Measurements from ENCODE around the gene PREX1. TPM values are rescaled to one million over a fixed set of nuclear protein-coding genes. Genes with fewer than 3 reads are reported as not detected.

The PREX1 gene
- total and polyA plus RNA-seq, 9 donors = 3.8 to 13.6 (median 6.7) TPM

DNA sequence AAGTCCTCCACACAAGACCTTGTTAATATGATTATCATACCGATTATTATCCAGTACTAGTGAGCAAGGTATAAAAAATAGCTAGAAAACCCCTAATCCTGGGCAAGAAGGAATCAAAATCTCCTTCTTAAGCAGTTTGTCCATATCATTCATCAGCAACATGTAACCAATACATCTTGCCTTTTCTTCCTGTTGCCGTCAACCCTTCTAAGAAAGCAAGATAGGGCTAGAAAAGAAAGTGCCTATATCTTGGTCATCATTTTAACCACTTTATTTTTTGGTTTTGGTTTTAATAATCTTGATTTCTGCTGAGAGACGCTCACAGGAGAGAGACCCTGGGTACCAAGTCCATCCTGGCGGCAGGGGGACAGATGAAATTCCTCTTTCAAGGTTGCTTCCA lies 27.2 kb upstream of the PREX1 start:
- no peak overlapping the region for H3K27ac ChIP-seq
- 92 to 96% (median 95%) methylated on average over 4 of the region's 4 CpGs for WGBS, 3 donors
- H3K36me3 ChIP-seq = no peaks in the 10 kb centered on the region
- no peak overlapping the region for H3K4me3 ChIP-seq
- no peaks in the 10 kb centered on the region for H3K9me3 ChIP-seq
- H3K27me3 ChIP-seq = no peaks in the 10 kb centered on the region
- no peak for DNase-seq
- H3K4me1 ChIP-seq (ENCODE audit: insufficient read depth) = no peaks in the 10 kb centered on the region
- intact Hi-C loops (cut with DNase I) = no loop called here
- TF ChIP-seq, protein P1, sequence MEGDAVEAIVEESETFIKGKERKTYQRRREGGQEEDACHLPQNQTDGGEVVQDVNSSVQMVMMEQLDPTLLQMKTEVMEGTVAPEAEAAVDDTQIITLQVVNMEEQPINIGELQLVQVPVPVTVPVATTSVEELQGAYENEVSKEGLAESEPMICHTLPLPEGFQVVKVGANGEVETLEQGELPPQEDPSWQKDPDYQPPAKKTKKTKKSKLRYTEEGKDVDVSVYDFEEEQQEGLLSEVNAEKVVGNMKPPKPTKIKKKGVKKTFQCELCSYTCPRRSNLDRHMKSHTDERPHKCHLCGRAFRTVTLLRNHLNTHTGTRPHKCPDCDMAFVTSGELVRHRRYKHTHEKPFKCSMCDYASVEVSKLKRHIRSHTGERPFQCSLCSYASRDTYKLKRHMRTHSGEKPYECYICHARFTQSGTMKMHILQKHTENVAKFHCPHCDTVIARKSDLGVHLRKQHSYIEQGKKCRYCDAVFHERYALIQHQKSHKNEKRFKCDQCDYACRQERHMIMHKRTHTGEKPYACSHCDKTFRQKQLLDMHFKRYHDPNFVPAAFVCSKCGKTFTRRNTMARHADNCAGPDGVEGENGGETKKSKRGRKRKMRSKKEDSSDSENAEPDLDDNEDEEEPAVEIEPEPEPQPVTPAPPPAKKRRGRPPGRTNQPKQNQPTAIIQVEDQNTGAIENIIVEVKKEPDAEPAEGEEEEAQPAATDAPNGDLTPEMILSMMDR (IDR thresholded peaks at IDR 0.05) = no peak
- TF ChIP-seq EP300 (IDR thresholded peaks at IDR 0.05) (no peak), POLR2A (IDR thresholded peaks at IDR 0.05) (no peak)

DNA sequence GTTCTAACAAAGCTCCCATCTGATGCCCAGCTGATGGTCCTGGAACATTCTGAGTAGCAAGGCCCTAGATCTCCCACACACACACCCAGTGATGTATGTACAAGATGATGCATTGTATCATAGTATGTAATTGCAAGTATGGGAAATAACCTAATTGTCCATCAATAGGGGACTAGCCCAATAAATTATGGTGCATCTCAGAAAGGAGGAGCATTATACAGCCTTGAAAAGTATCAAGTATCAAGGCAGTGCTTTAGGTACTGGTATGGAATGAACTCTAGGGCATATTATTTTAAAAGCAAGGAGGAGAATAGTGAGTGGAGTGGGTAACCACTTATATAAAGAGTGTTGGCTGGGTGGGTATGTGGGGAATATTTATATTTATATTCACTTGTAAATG lies 24.8 kb upstream of the PREX1 start:
- no peak for TF ChIP-seq EP300 (IDR thresholded peaks at IDR 0.05)
- TF ChIP-seq, protein P1 (IDR thresholded peaks at IDR 0.05) = no peak
- no peak for TF ChIP-seq POLR2A (IDR thresholded peaks at IDR 0.05)
- intact Hi-C loops (cut with DNase I) = no loop called here
- Histone ChIP-seq H3K27ac (no peak overlapping the region), H3K4me1 (ENCODE audit: insufficient read depth) (no peaks in the 10 kb centered on the region), H3K27me3 (no peaks in the 10 kb centered on the region), H3K4me3 (no peak overlapping the region), H3K9me3 (no peaks in the 10 kb centered on the region), H3K36me3 (no peaks in the 10 kb centered on the region)
- no peak for DNase-seq

DNA sequence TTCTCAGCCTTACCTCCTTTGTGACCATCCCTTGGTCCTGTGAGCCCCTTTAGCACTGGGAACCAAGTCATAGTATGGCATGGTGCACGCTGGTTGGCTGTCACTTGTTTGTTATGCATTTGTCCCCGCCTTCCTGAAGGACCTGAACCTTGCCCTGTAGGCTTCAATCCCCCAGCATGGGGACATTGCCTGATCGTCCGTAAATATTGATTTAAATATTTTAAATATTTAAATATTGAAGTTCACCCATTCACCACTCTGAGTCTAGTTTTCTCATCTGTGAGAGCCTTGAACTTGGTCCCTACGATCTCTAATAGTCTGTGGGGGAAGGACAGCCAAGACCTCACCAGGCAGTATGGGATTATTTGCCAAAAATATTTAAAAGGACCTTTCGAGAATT lies 23.8 kb upstream of the PREX1 start:
- no peaks in the 10 kb centered on the region for H3K36me3 ChIP-seq
- H3K27ac ChIP-seq = no peak overlapping the region
- intact Hi-C loops (cut with DNase I) = no loop called here
- H3K4me3 ChIP-seq = no peak overlapping the region
- TF ChIP-seq POLR2A (IDR thresholded peaks at IDR 0.05) = no peak
- TF ChIP-seq, protein P1 (IDR thresholded peaks at IDR 0.05) = no peak
- TF ChIP-seq EP300 (IDR thresholded peaks at IDR 0.05) = no peak
- no peaks in the 10 kb centered on the region for H3K27me3 ChIP-seq
- WGBS, 3 donors = 85 to 91% (median 87%) methylated on average over 6 of the region's 6 CpGs
- no peak for DNase-seq
- no peaks in the 10 kb centered on the region for H3K4me1 ChIP-seq (ENCODE audit: insufficient read depth)
- H3K9me3 ChIP-seq = no peaks in the 10 kb centered on the region

DNA sequence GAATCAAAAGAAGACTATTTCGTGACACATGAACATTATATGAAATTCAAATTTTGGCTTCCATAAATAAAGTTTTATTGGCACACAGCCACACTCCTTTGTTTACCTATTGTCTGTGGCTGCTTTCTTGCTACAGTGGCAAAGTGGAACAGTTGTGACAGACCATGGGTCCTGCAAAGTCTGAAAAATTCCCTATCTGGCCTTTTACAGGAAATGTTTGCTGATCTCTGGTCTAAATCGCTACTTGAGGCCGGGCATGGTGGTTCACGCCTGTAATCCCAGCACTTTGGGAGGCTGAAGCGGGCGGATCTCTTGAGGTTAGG lies 23.1 kb upstream of the PREX1 start:
- no peak overlapping the region for H3K4me3 ChIP-seq
- no peaks in the 10 kb centered on the region for H3K9me3 ChIP-seq
- intact Hi-C loops (cut with DNase I) = no loop called here
- H3K36me3 ChIP-seq = no peaks in the 10 kb centered on the region
- TF ChIP-seq EP300 (IDR thresholded peaks at IDR 0.05) = no peak
- TF ChIP-seq POLR2A (IDR thresholded peaks at IDR 0.05) = no peak
- TF ChIP-seq, protein P1 (IDR thresholded peaks at IDR 0.05) = no peak
- no peaks in the 10 kb centered on the region for H3K4me1 ChIP-seq (ENCODE audit: insufficient read depth)
- H3K27me3 ChIP-seq = no peaks in the 10 kb centered on the region
- WGBS, 3 donors = 86 to 90% (median 87%) methylated on average over 6 of the region's 6 CpGs
- H3K27ac ChIP-seq = no peak overlapping the region
- no peak for DNase-seq

Measured in ovary (tissue), 9 donors.